ENCODE results near the gene FUZ. TPM values are rescaled to one million over a fixed set of nuclear protein-coding genes. Genes with fewer than 3 reads are reported as not detected.

FUZ gene
- total RNA-seq, 1 experiment from 2014 or later = 1.1 TPM

- DNase-seq (ENCODE audit: low read depth, low spot score) (no peak), ATAC-seq (peak; percentile 16; the same call in 1 of the 2 replicates)
- Histone ChIP-seq H3K27ac (ENCODE audit: low read depth, low read length) (peak overlapping the region; percentile 13; the same call in 1 of the 2 replicates), H3K9me2 (ENCODE audit: insufficient read depth) (no peaks in the 10 kb centered on the region), H4K20me1 (ENCODE audit: insufficient read depth) (peaks cover 5% of the 10 kb centered on the region; the same call in 1 of the 2 replicates), H3K9ac (ENCODE audit: low read length) (no peak overlapping the region), H3K4me3 (replicated peaks in 1 of 2; ENCODE audit: low read depth in 1 of 2, low read length in 2 of 2) (no peak overlapping the region), H3K27me3 (ENCODE audit: insufficient read depth, low read length) (no peaks in the 10 kb centered on the region), H3K9me3 (ENCODE audit: control insufficient read depth in 1 of 2, insufficient read depth in 1 of 2, low read depth in 1 of 2, low read length in 2 of 2) (no peaks in the 10 kb centered on the region), H3K36me3 (ENCODE audit: control insufficient read depth in 1 of 2, insufficient read depth in 2 of 2, low read length in 2 of 2) (peaks cover 15 to 42% of the 10 kb centered on the region in 2 experiments), H3K4me2 (ENCODE audit: low read length) (no peak overlapping the region), H3K4me1 (ENCODE audit: control insufficient read depth in 1 of 2, insufficient read depth in 2 of 2, low read length in 2 of 2) (peaks cover 11 to 57% of the 10 kb centered on the region in 2 experiments; a peak in 3 of 4 replicates), H2AFZ (ENCODE audit: low read depth, low read length, poor library complexity, severe bottlenecking) (no peak overlapping the region), H3K79me2 (ENCODE audit: insufficient read depth, low read length) (peaks cover 43% of the 10 kb centered on the region)
- no TSS peak for BruUV-seq (replicated peaks)
- RAD21 ChIA-PET (ENCODE audit: low non-redundant PET in 1 of 2, low total read pairs in 2 of 2, uncharacterized antibody in 2 of 2, unreplicated experiment in 2 of 2) = no interaction called here
- POLR2A ChIA-PET = interaction anchor here (1.1 kb wide), 1 partner anchor 12 kb away, joined by 3 read pairs; the partner anchor contains the start of gene PTOV1
- TF ChIP-seq EZH2phosphoT487 (IDR thresholded peaks at IDR 0.05; ENCODE audit: borderline replicate concordance) = no peak
- no peak for TF ChIP-seq SP1 (IDR thresholded peaks at IDR 0.05; ENCODE audit: low read depth)
- TF ChIP-seq SRF (IDR thresholded peaks at IDR 0.05; ENCODE audit: low read depth) = no peak
- peak in 2 of 3 experiments; percentile 63 to 65; a peak in 4 of 6 replicates for TF ChIP-seq CTCF (IDR thresholded peaks at IDR 0.05 in 2 of 3, conservative IDR thresholded peaks at IDR 0.05 in 1 of 3; ENCODE audit: borderline replicate concordance in 1 of 3, insufficient read depth in 1 of 3, low read depth in 2 of 3, low read length in 2 of 3)
- TF ChIP-seq ZBTB33 (IDR thresholded peaks at IDR 0.05; ENCODE audit: extremely low read depth, insufficient replicate concordance, low read length) = no peak
- intact Hi-C loops (cut with micrococcal nuclease) = no loop called here
- CTCF ChIA-PET = interaction anchor here (1.2 kb wide), 1 partner anchor 12 kb away, joined by 3 read pairs; the partner anchor contains the start of gene PTOV1
Observed at GRCh38 chr19:49862391-49863253, 49.5 kb upstream of the FUZ start.

Measured in HCT116 (cell line).